Effector memory CD4-positive, alpha-beta T cell (primary cell): ENCODE measurements around the gene ARF1.

ENCODE experiments used
- DNase-seq, 3 donors: peaks; one replicate each; pipeline ENCODE4 v3.0.0-alpha.2; 2020
- H3K27ac ChIP-seq: 2 replicates; pipeline ENCODE4 v1.7.0; 2013; ENCODE audit warnings: mild to moderate bottlenecking, low read length, moderate library complexity; ENCODE audit not compliant: insufficient read depth, poor library complexity, severe bottlenecking
- H3K27me3 ChIP-seq: replicated peaks from 2 replicates; pipeline ENCODE4 v1.7.0; 2013; ENCODE audit warnings: mild to moderate bottlenecking, low read length; ENCODE audit not compliant: insufficient read depth, control insufficient read depth, poor library complexity, severe bottlenecking
- H3K36me3 ChIP-seq: 2 replicates; pipeline ENCODE4 v1.7.0; 2013; ENCODE audit warnings: mild to moderate bottlenecking, low read length, moderate library complexity; ENCODE audit not compliant: control insufficient read depth, insufficient read depth
- H3K4me1 ChIP-seq: 2 replicates; pipeline ENCODE4 v1.7.0; 2013; ENCODE audit warnings: low read length, mild to moderate bottlenecking; ENCODE audit not compliant: control insufficient read depth, insufficient read depth, poor library complexity, severe bottlenecking
- H3K4me3 ChIP-seq: 2 replicates; pipeline ENCODE4 v1.7.0; 2013; ENCODE audit warnings: low read length, low read depth, mild to moderate bottlenecking; ENCODE audit not compliant: insufficient read depth, poor library complexity, severe bottlenecking
- H3K9me3 ChIP-seq: 2 replicates; pipeline ENCODE4 v1.7.0; 2013; ENCODE audit warnings: mild to moderate bottlenecking, low read length, moderate library complexity; ENCODE audit not compliant: control insufficient read depth

The ARF1 gene

GRCh38 chr1:228039986-228040385, 42.5 kb upstream of the ARF1 start:
- DNase-seq = no peak

DNA sequence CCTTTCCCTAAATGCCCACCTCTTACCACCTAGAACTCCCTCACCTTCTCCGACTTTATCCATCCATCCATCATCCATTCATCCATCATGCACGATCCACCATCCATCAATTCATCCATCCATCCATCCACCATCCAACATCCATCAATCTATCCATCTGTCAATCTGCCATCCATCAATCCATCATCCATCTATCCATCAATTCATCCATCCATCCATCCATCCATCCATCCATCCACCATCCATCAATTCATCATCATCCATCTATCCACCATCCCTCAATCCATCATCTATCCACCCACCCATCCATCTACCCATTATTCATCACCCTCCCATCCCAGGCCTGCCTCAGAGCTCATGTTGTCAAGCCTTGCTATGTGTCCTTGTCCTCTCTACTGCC, 41.2 kb upstream of the ARF1 start:
- Histone ChIP-seq H3K4me1 (peaks cover 8% of the 10 kb centered on the region), H3K27me3 (peaks cover 12% of the 10 kb centered on the region), H3K36me3 (no peaks in the 10 kb centered on the region), H3K4me3 (no peak overlapping the region), H3K27ac (no peak overlapping the region), H3K9me3 (no peaks in the 10 kb centered on the region)
- DNase-seq = no peak

More at GRCh38 chr1:228039986-228040385, 42.5 kb upstream of the ARF1 start:
- H3K4me3 ChIP-seq = no peak overlapping the region
- H3K9me3 ChIP-seq = no peaks in the 10 kb centered on the region
- peaks cover 8% of the 10 kb centered on the region for H3K4me1 ChIP-seq
- H3K27ac ChIP-seq = no peak overlapping the region
- peaks cover 15% of the 10 kb centered on the region for H3K27me3 ChIP-seq
- no peaks in the 10 kb centered on the region for H3K36me3 ChIP-seq

DNA sequence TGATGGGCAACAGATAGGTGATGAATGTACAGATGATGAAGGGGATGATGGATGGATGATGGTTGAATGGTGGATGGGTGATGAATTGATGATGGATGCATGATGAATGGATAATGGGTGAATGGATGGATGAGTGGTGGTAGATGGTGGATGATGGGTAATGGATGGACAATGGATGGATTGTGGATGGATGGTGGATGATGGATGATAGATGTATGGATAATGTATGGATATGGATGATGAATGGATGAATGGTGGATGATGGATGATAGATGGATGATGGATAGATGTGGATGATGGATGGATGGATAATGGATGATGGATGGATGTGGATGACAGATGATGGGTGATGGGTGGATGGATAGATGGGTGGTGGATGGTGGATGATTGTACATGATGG, 40.0 kb upstream of the ARF1 start:
- Histone ChIP-seq H3K9me3 (no peaks in the 10 kb centered on the region), H3K4me1 (peaks cover 4% of the 10 kb centered on the region), H3K27ac (no peak overlapping the region), H3K36me3 (no peaks in the 10 kb centered on the region), H3K4me3 (no peak overlapping the region), H3K27me3 (peaks cover 7% of the 10 kb centered on the region)
- no peak for DNase-seq

GRCh38 chr1:228043281-228043848, 39.1 kb upstream of the ARF1 start:
- DNase-seq = no peak
- Histone ChIP-seq H3K4me3 (no peak overlapping the region), H3K27ac (no peak overlapping the region), H3K9me3 (no peaks in the 10 kb centered on the region), H3K27me3 (peaks cover under 1% of the 10 kb centered on the region), H3K4me1 (no peaks in the 10 kb centered on the region), H3K36me3 (no peaks in the 10 kb centered on the region)

DNA sequence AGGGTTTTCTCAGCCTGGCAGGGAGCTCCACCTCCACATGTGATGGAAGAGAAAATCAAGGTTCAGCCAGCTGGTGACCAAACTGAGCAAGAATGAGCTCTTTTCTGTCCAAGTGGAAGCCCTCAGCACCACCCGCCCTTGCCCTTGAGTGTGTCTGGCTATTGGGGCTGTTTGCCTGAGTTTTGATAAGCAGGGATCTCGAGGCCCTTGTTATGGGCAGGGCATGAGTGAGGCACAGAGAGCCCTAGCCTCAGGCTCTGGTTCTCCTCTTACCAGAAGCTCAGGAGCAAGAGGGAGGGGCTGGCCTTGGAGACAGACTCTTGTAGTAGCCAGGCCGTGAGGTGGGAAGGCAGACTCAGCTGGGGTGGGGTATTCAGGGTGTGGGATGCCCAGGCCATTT, 37.5 kb upstream of the ARF1 start:
- no peak for DNase-seq
- H3K4me1 ChIP-seq = no peaks in the 10 kb centered on the region
- H3K9me3 ChIP-seq = no peaks in the 10 kb centered on the region
- no peak overlapping the region for H3K4me3 ChIP-seq
- H3K36me3 ChIP-seq = no peaks in the 10 kb centered on the region
- H3K27ac ChIP-seq = no peak overlapping the region
- no peaks in the 10 kb centered on the region for H3K27me3 ChIP-seq

GRCh38 chr1:228045405-228045804, 37.1 kb upstream of the ARF1 start:
- no peak overlapping the region for H3K4me3 ChIP-seq
- H3K27ac ChIP-seq = no peak overlapping the region
- H3K9me3 ChIP-seq = no peaks in the 10 kb centered on the region
- H3K36me3 ChIP-seq = no peaks in the 10 kb centered on the region
- no peaks in the 10 kb centered on the region for H3K27me3 ChIP-seq
- H3K4me1 ChIP-seq = no peaks in the 10 kb centered on the region
- DNase-seq = no peak

DNA sequence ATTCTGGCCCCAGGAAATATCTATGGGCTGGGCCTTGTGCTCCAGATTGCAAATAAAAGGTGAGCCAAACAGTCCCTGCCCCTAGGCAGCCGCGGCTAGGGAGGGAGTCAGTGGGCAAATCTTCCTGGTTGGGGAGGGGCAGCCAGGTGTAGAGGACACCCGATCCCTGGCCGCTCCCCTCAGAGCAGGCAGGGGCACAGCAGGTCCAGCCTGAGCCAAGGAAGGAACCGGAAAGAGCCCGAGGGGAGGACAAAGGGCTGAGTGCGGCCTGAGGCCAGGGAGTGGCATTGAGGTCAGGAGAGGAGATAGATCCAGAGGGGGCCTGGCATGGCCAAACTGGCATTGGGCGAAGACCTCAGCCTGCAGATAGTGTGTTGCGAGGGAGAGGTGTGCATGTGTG, 36.6 kb upstream of the ARF1 start:
- no peak for DNase-seq
- Histone ChIP-seq H3K27ac (no peak overlapping the region), H3K4me3 (no peak overlapping the region), H3K9me3 (no peaks in the 10 kb centered on the region), H3K36me3 (no peaks in the 10 kb centered on the region), H3K27me3 (no peaks in the 10 kb centered on the region), H3K4me1 (no peaks in the 10 kb centered on the region)

- H3K36me3 ChIP-seq = no peaks in the 10 kb centered on the region
- no peak for DNase-seq
- no peaks in the 10 kb centered on the region for H3K4me1 ChIP-seq
- no peaks in the 10 kb centered on the region for H3K27me3 ChIP-seq
- H3K27ac ChIP-seq = no peak overlapping the region
- no peak overlapping the region for H3K4me3 ChIP-seq
- no peaks in the 10 kb centered on the region for H3K9me3 ChIP-seq
Observed at GRCh38 chr1:228046421-228047182, 35.9 kb upstream of the ARF1 start.

DNA sequence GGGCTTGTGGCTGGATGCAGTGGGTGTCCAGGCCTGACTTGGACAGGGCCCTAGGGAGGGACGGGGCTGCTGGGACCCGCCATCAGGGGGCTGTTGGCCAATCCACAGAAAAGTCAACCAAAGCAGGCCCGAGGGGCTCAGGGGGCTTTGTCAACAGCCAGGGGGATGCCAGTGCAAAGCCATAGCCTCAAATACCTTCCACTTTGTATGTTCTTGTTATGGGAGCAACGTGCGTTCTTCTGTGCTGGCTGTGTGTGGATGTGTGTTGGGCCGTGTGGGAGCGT, 35.4 kb upstream of the ARF1 start:
- DNase-seq = no peak

GRCh38 chr1:228048120-228048519, 34.4 kb upstream of the ARF1 start:
- no peaks in the 10 kb centered on the region for H3K9me3 ChIP-seq
- no peaks in the 10 kb centered on the region for H3K36me3 ChIP-seq
- no peak for DNase-seq
- H3K4me1 ChIP-seq = no peaks in the 10 kb centered on the region
- no peaks in the 10 kb centered on the region for H3K27me3 ChIP-seq
- no peak overlapping the region for H3K27ac ChIP-seq
- no peak overlapping the region for H3K4me3 ChIP-seq

More for the DNA sequence above, 35.4 kb upstream of the ARF1 start:
- Histone ChIP-seq H3K4me3 (no peak overlapping the region), H3K27ac (no peak overlapping the region), H3K27me3 (no peaks in the 10 kb centered on the region), H3K36me3 (no peaks in the 10 kb centered on the region), H3K4me1 (no peaks in the 10 kb centered on the region), H3K9me3 (no peaks in the 10 kb centered on the region)
